ENCODE results near the gene SYCE1. TPM values are rescaled to one million over a fixed set of nuclear protein-coding genes. Genes with fewer than 3 reads are reported as not detected.
"Not testable (repeated sequence)": the region's sequence is repeated elsewhere in the genome, so short reads cannot be mapped to it uniquely, and the experiment has no call there.

Gene SYCE1
- total RNA-seq, 4 donors from 2014 or later, result 5.9 TPM; not detected in 3

DNA sequence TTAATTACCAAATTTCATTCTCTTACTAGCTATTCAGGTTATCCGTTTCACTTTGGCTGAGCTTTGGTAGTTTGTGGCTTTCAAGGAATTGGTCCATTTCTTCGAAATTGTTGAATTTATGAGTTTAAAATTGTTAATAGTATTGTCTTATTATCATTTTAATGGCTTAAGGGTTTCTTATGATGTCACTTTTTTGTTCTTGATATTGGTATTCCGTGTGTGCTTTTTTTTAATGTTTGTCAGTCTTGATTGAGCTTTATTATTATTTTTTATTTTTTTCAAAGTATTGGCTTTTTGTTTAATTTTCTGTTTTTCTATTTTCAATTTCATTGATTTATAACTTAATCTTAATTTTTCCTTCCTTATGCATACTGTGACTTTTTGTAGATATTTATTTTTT, 35.3 kb upstream of the SYCE1 start:
- 67% methylated on average over 3 of the region's 3 CpGs for whole genome bisulfite sequencing
- no peak overlapping the region for H3K27ac ChIP-seq
- peaks cover 46% of the 10 kb centered on the region for H3K27me3 ChIP-seq
- TF ChIP-seq, protein P1, sequence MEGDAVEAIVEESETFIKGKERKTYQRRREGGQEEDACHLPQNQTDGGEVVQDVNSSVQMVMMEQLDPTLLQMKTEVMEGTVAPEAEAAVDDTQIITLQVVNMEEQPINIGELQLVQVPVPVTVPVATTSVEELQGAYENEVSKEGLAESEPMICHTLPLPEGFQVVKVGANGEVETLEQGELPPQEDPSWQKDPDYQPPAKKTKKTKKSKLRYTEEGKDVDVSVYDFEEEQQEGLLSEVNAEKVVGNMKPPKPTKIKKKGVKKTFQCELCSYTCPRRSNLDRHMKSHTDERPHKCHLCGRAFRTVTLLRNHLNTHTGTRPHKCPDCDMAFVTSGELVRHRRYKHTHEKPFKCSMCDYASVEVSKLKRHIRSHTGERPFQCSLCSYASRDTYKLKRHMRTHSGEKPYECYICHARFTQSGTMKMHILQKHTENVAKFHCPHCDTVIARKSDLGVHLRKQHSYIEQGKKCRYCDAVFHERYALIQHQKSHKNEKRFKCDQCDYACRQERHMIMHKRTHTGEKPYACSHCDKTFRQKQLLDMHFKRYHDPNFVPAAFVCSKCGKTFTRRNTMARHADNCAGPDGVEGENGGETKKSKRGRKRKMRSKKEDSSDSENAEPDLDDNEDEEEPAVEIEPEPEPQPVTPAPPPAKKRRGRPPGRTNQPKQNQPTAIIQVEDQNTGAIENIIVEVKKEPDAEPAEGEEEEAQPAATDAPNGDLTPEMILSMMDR (IDR thresholded peaks at IDR 0.05), result no peak
- TF ChIP-seq POLR2AphosphoS5 (IDR thresholded peaks at IDR 0.05) (no peak), EP300 (IDR thresholded peaks at IDR 0.05) (no peak), POLR2A (IDR thresholded peaks at IDR 0.05) (no peak)
- DNase-seq (ENCODE audit: low spot score in 2 of 2), result no peak
- H3K4me3 ChIP-seq, result no peak overlapping the region
- H3K9me3 ChIP-seq, result no peaks in the 10 kb centered on the region
- H3K4me1 ChIP-seq, result no peaks in the 10 kb centered on the region
- H3K36me3 ChIP-seq, result no peaks in the 10 kb centered on the region

DNA sequence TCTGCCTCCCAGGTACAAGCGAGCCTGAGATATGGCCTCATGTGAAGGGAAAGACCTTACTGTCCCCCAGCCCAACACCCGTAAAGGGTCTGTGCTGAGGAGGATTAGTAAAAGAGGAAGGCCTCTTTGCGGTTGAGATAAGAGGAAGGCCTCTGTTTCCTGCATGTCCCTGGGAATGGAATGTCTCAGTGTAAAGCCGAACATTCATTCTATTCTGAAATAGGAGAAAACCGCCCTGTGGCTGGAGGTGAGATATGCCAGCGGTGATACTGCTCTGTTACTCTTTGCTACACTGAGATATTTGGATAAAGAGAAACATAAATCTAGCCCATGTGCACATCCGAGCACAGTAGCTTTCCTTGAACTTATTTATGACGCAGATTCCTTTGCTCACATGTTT, 34.5 kb upstream of the SYCE1 start:
- H3K27ac ChIP-seq; H3K9me3 ChIP-seq; DNase-seq (ENCODE audit: low spot score in 2 of 2); H3K36me3 ChIP-seq; H3K4me1 ChIP-seq; H3K4me3 ChIP-seq: not testable (repeated sequence)
- 65% methylated on average over 8 of the region's 8 CpGs for WGBS
- peaks cover 40% of the 10 kb centered on the region for H3K27me3 ChIP-seq

- H3K4me1 ChIP-seq, result no peaks in the 10 kb centered on the region
- peaks cover 29% of the 10 kb centered on the region for H3K27me3 ChIP-seq
- no peak for TF ChIP-seq EP300 (IDR thresholded peaks at IDR 0.05)
- TF ChIP-seq, protein P1 (IDR thresholded peaks at IDR 0.05), result no peak
- no peak for TF ChIP-seq POLR2AphosphoS5 (IDR thresholded peaks at IDR 0.05)
- no peak for TF ChIP-seq POLR2A (IDR thresholded peaks at IDR 0.05)
- no peak for DNase-seq (ENCODE audit: low spot score in 2 of 2)
- H3K27ac ChIP-seq, result no peak overlapping the region
- 67% methylated on average over 6 of the region's 6 CpGs for WGBS
- H3K4me3 ChIP-seq, result no peak overlapping the region
- H3K9me3 ChIP-seq, result no peaks in the 10 kb centered on the region
- H3K36me3 ChIP-seq, result no peaks in the 10 kb centered on the region
These were observed 27.3 kb upstream of the SYCE1 start for GRCh38 chr10:133592716-133593115.

DNA sequence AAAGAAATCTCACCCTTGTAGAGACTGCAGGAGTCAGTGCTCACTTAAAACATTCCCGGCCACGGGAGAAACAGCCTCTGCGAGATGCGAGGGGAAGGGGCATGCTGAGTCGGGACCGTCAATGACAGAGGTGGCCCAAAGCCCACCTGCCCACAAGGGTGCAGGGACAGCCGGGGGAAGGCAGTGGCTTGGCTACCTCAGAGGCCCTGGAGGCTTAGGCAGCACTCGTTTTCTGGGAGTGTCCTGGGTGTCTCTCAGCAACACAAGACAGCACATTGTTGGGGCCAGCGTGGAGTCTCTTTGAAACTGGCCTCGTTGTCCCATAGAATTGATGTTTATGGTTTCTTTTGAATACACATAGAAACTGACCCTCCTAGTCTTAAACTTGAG, 25.6 kb upstream of the SYCE1 start:
- Histone ChIP-seq H3K36me3 (no peaks in the 10 kb centered on the region), H3K27me3 (peaks cover 29% of the 10 kb centered on the region), H3K9me3 (no peaks in the 10 kb centered on the region), H3K27ac (no peak overlapping the region), H3K4me3 (no peak overlapping the region), H3K4me1 (no peaks in the 10 kb centered on the region)
- 44% methylated on average over 4 of the region's 10 CpGs for WGBS
- TF ChIP-seq POLR2A (IDR thresholded peaks at IDR 0.05) (no peak), POLR2AphosphoS5 (IDR thresholded peaks at IDR 0.05) (no peak), EP300 (IDR thresholded peaks at IDR 0.05) (no peak)
- TF ChIP-seq, protein P1 (IDR thresholded peaks at IDR 0.05), result no peak
- DNase-seq (ENCODE audit: low spot score in 2 of 2), result no peak

- H3K27me3 ChIP-seq, result peaks cover 29% of the 10 kb centered on the region
- no peak for TF ChIP-seq POLR2A (IDR thresholded peaks at IDR 0.05)
- no peak for TF ChIP-seq POLR2AphosphoS5 (IDR thresholded peaks at IDR 0.05)
- TF ChIP-seq EP300 (IDR thresholded peaks at IDR 0.05), result no peak
- TF ChIP-seq, protein P1 (IDR thresholded peaks at IDR 0.05), result no peak
- no peaks in the 10 kb centered on the region for H3K4me1 ChIP-seq
- H3K36me3 ChIP-seq, result no peaks in the 10 kb centered on the region
- DNase-seq (ENCODE audit: low spot score in 2 of 2), result no peak
- no peak overlapping the region for H3K27ac ChIP-seq
- H3K4me3 ChIP-seq, result no peak overlapping the region
- 60% methylated on average over 2 of the region's 13 CpGs for WGBS
- H3K9me3 ChIP-seq, result no peaks in the 10 kb centered on the region
These were observed 25.0 kb upstream of the SYCE1 start for GRCh38 chr10:133590226-133590969.

DNA sequence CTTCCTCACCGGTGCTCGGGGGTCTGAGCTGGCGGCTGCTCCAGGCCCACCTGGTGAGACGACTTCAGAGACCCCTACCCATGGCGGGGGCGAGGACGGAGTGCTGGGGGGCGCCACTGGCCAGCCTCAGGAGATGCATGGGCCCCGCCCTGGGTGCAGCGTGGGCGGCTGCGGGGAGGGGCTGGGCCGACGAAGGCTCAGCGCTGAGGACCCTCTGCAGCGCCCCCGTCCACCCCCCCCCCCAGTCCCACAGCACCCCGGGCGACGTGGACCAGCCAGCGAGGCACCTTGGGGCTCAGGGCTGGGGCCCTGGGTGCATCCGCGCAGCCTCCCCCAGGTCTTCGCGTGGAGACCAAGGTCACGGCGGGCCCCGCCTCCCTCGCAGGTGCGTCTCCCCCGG, 11.7 kb upstream of the SYCE1 start:
- not testable (repeated sequence) for H3K9me3 ChIP-seq; H3K27ac ChIP-seq; H3K36me3 ChIP-seq; H3K4me1 ChIP-seq; H3K27me3 ChIP-seq; H3K4me3 ChIP-seq; DNase-seq (ENCODE audit: low spot score in 2 of 2)
- WGBS, result no CpG with 5 or more reads among the region's 31 CpGs

DNA sequence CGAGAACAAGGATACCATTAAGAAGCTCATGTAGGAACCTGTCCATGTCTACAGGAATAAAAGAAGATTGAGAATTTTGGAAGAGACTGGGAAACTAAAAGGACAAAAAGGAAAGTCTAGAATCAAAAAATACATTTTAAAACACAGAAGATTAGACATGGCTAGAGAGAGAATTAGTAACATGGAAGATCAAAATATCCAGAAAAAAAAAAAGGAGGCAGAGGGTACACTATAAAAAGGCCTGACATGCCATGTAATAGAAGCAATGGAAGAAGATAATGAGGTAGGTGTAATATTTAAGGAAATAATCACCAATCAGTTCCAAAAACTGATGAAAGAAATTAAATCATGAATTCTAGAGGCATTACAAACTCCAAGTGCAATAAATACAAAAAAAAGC, 8.1 kb upstream of the SYCE1 start:
- not testable (repeated sequence) for H3K4me3 ChIP-seq; H3K4me1 ChIP-seq; H3K27ac ChIP-seq; H3K36me3 ChIP-seq; H3K27me3 ChIP-seq; H3K9me3 ChIP-seq; DNase-seq (ENCODE audit: low spot score in 2 of 2)
- WGBS, result 82% methylated on average over 1 of the region's 1 CpG

DNA sequence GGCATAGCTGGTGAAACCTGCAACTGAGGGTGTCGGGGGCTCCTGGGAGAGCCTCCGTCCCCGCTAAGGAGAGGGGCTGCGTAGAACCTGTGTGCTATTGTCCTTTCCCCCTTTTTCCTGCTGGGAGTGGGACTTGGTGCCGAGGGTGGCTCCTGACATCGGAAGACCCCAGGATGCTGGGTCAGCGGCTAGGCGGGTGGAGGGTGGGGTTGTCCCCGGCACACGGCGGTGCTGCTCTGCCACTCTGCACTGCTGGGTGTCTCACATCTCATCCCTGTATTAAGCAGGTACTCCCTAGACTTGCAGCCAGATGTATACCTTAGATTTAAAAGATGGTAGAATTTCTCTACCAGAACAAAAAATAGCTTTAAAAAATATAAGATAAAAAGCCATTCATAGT, 6.7 kb upstream of the SYCE1 start:
- no CpG with 5 or more reads among the region's 11 CpGs for WGBS
- peaks cover 13% of the 10 kb centered on the region for H3K27me3 ChIP-seq
- not testable (repeated sequence) for H3K9me3 ChIP-seq; H3K27ac ChIP-seq; H3K4me3 ChIP-seq; H3K4me1 ChIP-seq; H3K36me3 ChIP-seq; DNase-seq (ENCODE audit: low spot score in 2 of 2)

DNA sequence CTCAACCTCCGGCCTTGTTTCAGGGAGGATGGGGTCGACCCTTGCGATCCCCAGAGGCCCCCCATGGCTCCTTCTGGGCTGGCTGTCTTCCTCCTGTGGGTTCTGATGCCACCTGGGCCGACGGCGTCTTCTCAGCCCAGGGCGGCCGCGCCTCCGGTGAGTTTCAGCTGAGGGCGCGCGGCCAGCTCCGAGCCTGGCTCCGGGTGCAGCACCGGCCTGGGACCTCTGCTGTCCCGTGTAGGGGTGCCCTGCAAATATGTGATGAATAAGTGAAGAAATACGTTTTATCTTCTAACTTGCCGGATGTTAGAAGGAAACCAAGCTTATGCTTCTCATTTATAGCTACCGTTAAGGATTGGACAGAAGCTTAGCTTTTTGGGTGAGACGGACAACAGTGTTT, 4.4 kb upstream of the SYCE1 start:
- H3K27me3 ChIP-seq, result peaks cover 25% of the 10 kb centered on the region
- no CpG with 5 or more reads among the region's 21 CpGs for WGBS
- H3K4me3 ChIP-seq; H3K4me1 ChIP-seq; H3K36me3 ChIP-seq; H3K27ac ChIP-seq; H3K9me3 ChIP-seq; DNase-seq (ENCODE audit: low spot score in 2 of 2): not testable (repeated sequence)

Measured in suprapubic skin (tissue), 4 donors.